Central memory CD4-positive, alpha-beta T cell (primary cell): Measurements from ENCODE around the gene NAT9.
A peak's percentile ranks its signal among the peaks of the same experiment; 100 is the strongest.

Experiments used
- DNase-seq: peaks from one replicate; pipeline ENCODE4 v3.0.0; 2022

The NAT9 gene

DNA sequence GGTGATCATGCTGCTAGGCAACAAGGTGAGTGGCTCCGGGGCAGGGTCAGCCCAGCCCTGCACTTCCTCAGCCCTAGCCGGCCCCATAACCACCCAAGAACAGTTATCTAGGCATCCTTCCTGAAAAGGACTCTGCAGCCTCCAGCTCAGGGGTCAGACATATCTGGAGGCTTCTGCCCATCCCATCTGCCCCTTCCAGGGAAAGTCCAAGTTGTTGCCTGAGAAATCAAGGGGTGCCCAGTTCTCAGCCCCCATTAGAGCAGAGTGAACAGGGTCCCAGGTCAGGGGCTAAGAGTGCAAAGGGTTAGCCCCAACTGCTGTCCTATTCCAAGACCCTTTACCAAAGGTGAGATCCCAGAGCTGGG, 31.8 kb downstream of the NAT9 start:
- DNase-seq = no peak

DNA sequence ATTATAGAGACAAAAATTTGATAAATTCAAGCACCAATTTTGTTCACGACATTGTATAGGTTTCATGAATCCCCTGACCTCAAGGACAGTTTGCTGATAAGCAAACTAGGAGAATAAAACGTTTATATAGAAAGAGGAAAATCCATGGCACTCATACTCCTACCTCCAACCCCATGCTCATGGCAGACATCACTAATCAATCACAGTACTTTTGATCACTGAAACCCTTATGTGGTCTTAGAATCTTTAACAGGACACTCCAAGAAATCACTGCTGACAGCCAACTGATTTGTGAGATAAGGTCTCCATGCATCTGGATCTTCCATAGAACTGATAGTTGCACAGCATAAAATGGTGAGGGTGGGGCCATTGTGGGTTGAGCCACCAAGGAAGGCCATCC, 32.4 kb downstream of the NAT9 start:
- no peak for DNase-seq

DNA sequence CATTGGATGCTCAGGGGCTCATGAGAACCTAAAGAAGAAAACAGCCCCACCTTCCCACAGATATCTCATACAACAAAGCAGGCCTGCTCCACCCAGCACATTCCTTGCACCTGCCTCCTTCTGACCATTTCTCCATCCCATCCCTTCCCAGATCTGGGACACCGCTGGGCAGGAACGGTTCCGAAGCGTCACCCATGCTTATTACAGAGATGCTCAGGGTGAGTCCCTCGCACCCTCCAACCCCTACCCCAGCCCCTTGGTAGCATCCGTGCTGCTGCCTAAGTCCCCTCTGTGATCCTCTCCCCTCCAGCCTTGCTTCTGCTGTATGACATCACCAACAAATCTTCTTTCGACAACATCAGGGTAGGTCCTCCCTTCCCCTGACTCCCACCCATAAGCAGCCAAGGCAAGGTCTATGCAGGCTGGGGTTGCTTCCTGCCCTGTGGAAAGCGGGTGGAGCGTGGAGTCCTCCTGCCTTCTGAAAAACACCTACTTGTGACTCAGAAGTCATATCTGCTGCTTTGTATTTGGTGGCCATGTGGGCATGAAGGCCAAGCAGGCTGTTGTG, 33.1 kb downstream of the NAT9 start:
- no peak for DNase-seq

DNA sequence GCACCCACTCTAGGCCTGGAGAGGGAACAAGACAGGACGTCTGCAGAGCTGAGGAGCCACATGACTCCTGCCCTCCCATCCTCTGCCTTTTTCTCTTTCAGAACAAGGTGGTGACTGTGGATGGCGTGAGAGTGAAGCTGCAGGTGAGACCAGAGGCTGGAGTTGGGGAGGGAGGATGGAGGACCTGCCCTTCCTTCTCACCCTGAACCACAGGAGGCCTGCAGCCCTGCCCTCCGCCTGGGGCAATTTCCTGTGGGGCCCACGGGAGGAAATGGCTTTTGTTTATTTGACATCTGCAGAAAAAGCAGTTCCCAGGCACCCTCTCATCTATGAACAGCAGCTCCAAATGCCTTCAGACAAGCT, 34.0 kb downstream of the NAT9 start:
- peak; percentile 49 for DNase-seq

DNA sequence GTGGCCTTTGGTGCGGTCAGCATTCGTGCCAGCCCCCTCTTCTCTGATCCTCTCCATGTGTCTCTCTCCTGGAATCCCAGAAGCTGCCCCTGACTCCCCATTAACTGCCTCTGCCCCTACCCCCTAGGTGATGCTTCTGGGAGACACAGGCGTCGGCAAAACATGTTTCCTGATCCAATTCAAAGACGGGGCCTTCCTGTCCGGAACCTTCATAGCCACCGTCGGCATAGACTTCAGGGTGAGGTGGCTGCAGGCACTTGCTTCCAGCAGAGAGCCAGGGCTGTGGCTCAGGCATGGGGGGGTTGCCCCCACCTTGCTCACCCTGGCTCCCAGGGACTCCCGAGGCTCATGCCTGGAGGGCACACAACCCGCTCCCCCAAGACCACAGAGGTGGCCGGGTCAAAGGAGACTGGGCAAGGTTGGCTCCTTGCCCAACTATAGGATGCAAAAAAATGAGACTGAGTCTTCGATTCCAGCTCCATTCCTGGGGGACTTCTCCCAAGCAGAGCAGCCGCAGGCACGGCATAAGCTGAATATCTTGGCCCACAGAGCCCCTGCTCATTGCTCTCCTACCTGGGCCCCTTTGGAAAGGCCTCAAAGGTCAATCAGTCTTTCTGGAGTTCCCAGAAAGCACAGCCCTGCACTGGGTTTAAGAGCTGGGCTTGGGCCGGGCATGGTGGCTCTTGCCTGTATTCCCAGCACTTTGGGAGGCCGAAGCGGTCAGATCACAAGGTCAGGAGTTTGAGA, 35.3 kb downstream of the NAT9 start:
- DNase-seq = no peak

DNA sequence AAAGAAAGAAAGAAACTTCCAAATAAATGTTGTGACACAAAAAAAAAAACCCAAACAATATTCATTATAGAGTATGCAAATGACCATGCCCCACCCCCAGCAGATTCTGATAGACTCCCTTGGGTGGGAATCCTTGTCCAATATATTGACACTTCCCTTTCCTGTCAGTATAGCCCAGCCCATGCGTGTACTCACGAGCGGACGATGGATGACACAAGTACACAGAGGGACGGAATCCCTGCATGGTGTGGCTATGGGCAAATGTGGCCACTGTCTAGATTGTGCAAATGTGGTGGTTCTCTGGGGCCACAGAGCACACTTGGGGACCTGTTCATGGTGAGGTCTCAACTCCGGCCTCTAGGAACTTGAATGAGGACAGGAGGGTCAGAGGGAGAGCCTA, 36.0 kb downstream of the NAT9 start:
- no peak for DNase-seq

DNA sequence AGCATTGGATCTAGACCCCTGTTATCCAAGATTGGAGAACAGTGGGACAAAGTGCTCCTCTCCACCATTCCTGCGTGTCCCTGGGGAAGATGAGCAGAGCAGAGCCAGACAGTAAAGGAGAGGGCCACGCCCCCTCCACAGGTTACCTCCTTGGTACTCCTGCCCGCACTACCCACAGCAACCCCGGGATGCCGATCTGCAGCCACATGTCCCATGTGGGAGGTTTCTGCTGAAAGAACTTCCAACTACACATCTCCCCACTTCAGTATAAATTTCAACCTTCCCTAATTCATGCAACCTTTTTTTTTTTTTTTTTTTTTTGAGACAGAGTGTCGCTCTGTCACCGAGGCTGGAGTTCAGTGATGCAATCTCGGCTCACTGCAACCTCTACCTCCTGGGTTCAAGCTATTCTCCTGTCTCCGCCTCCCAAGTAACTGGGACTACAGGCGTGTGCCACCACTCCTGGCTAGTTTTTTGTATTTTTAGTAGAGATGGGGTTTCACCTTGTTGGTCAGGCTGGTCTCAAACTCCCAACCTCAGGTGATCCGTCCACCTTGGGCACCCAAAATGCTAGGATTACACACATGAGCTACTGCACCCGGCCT, 36.8 kb downstream of the NAT9 start:
- no peak for DNase-seq

DNA sequence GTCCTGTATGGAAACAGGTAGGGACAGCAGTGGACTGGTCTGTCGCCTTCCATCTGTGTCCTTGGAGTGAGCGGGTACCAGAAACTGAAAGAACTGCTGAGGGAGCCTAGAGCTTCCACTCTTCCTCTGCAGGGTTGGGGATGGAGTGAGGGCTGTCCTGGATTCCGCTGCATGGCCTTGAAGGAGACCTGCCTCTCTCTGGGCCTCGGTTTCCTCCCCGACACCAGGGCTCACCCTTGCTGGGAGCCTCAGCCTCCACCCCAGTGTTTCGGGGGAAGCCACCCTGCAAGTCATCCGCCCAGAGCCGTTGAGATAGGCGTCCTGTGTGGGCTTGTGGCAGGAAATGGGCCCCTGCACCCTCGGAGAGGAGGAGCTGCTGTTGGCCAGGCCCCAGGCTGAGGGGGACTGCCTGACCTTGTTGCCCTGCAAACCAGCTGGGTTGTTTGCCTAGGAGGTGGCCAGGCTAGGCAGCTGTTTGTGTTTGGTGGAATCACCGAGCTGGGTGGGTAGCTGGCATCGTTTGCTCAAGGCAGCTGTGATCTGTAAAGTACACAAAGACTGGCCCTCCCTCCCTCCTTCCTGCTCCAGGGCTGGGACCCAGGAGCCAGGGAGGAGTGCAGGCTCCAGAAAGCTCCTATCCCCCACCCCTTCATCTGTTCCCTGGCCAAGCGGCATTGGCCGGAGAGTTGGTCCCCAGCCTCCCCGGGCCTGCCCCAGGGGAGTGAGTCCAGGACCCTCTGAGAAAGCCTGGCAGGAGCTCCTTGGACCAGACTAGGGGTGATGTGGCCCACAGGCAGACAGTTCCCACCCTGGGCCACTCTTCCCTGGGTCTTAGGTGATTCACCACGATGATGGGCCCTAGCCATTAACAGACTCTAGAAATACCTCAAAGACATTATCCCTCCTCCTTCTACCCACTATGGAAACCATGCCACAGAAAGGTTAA, 37.8 kb downstream of the NAT9 start:
- DNase-seq = peak; percentile 79

DNA sequence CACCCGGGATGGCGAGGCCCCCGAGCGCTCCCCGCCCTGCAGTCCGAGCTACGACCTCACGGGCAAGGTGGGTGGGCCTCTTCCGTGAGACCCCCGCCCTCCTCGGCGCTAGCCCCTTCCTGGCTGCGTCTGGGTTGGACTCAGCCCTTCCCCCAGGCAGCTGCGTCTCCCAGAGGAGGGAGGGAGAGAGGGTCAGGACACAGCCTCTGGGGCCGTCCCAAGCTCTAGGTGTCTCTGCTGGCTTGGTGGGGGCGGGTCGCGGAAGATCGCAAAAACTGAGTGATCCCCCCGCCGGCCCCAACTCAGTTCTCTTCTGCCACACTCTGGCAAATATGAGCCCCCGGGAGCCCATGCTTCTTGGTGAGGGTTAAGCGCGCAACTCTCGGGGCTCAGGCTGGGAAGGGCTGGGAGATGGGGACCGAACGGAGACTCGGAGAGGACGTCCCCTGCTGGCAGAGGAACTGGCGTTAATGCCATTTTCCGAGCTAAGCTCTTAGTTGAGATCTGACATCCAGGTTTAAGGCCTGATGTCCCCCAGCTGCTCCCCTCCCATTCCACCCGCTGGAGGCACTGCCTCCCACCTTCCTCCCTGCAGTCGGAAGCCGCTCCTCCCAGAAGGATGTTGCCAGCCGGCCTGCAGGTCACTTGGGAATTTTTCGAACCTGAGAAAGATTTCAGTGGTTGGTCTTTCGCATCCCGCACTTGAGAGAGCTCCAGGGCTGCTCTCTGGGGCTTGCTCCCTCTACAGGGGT, 38.7 kb downstream of the NAT9 start:
- peak; percentile 33 for DNase-seq

DNA sequence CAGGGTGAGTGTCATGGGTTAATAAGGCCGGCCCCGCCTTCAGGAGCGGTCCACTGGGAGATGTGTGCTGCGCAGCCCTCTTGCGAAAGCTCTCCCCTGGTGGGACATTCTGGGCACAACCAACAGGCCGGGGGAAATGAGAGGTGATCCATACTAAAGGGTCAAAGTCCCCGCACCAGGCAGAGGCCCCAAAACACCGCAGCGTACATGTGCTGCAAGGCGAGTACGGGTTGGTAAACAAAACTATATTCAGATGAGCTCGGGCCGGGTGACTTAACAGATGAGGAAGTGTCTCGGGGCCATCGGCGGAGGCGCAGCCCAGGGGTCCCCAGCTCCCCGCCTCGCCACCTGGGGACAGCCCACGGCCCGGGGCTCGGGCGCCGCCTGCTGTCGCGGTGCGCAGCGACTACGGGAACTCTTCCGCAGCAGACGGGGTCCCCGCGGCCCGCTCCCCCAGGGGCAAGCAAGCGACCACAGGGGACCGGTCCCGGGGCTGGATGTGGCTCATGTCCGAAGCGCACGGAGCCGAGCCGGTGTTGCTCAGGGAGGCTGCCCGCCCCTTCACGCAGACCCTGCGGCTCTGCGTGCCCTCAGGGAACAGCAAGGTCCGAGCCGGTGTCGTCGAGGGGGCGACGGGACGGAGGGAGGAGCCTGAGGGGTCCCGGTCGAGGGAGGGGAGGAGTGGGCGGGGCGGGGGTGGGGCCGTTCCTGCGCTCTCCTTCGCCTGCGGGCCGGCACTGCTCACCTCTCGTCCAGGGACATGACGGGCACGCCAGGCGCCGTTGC, 39.4 kb downstream of the NAT9 start, which contains the start of gene RAB37:
RAB37 (plus strand) TSS at position 744 of the 786 bp plus-strand sequence; CDS start at position 761, 17 bp downstream.
- DNase-seq = peak; percentile 32

DNA sequence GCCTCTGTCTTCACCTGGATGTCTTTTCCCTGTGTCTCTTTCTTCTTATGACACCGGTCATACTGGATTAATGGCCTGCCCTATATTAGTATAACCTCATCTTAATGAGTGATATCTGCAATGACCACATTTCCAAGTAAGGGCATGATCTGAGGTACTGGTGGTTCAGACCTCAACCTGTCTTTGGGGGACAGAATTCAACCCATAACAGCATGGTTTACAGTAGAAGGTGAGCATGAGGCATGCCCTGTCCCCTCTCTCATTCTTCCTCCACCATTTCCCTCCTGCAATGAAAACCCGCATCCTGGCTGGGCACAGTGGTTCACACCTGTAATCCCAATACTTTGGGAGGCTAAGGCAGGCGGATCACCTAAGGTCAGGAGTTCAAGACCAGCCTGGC, 41.9 kb downstream of the NAT9 start:
- DNase-seq = no peak

DNA sequence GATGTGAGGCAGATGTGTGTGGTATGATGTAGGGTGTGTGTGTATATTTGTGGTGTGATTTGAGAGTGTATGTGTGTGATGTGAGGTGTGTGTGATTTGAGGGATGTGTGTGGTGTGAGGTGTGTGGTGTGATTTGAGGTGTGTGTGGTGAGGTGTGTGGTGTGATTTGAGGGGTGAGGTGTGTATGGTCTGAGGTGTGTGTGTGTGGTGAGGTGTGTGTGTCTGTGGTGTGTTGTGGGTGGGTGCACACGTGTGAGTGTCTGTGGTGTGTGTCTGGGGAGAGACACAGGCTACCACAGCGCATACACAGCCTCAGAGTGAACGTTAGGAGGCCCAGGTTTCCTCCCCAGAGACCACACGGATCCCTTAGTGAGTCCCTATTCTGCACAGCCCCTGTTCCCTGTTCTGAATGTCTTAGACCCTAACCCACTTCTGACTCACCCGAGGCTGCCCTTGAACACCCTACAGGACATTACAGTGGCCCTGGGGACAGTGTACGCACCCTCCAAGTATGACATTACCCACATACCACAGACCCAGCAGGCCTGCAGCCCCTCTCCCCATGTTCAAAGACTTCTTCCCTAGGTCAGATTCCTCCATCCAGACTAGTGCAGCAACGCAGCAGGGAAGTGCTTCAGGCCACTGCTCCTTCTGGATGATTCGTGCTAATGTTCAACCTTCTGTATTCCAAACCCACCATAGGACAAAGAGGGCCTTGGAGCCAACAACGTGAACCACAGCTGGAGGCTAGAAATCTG, 42.6 kb downstream of the NAT9 start:
- no peak for DNase-seq

DNA sequence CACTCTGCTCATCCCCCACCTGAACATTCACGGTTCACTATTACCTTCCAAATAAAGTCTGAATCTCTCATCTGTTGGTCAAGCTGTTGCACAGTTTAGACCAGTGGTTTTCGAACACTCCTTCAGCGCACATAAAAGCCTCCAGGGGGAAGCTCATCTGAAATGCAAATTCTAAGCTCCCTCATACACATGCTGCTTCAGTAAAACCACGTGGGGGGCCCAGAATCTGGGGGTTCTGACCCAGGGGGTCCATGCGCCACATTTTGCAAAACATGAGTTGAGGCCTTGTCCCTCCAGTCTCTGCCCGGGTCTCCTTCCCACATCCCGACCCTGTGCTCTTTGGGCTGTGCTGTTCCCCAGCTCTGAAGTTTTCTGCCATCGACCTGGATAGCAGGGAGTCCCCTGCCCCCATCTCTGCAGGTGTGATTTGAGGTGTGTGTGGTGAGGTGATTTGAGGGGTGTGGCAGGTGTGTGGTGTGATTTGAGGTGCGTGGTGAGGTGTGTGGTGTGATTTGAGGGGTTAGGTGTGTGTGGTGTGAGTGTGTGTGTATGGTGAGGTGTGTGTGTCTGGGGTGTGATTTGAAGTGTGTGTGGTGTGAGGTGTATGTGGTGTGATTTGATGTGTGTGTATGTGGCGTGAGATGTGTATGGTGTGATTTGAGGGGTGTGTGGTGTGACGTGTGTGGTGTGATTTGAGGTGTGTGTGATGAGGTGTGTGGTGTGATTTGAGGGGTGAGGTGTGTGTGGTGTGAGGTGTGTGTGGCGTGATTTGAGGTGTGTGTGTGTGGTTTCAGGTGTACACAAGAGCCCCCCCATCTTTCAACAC, 43.9 kb downstream of the NAT9 start:
- no peak for DNase-seq

DNA sequence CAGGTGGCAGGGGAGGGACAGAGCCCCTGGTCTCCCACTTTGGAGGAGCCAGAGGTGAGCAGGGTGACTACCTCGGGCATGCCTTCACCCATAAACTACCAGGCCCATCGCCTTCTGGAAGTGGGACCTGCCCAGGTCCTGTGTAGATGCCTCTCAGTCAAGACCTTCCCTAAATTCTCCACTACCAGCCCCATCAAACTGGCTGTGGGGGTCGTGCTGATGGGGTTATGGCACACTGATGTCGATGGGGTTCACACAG, 44.9 kb downstream of the NAT9 start:
- DNase-seq = no peak

DNA sequence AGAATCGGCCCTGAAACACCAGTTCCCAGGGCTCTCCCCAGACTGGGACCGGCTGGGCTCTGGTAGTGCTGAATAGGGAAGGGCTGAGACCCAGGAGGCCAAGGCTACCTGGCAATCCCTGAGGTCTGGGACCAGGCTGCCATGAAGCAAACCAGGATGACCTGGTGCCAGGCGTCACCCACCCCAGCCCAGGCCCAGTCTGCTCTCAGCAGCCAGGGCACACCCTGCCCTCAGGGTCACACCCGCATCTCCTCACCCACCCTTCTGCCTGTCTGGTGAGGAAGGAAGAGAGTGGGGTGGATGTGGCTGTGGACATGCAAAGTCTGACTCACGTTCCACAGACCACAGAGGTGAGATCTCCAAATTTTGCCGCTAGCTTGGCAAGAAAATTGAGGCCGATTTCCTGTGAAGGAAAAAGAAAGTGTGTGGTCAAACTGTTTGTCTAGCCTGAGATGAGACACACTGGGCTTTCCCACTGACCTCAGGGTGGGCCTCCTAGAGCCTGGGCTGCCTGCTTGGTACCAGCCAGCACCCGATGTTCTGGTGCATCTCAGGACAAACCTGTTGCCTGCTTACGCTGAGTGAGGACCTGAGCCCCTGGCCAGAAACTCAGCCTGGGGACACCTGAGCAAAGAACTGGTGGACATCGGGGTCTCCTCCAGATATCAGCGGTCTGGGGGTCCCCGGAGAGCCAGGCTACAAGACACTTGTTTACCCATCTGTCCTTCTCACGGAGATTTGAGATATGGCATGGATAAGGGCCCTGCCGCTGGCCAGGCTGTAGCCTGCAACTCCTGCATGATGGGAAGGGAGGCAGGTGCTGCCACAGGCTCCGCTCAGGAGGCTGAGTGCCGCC, 45.4 kb downstream of the NAT9 start:
- DNase-seq = peak; percentile 66

DNA sequence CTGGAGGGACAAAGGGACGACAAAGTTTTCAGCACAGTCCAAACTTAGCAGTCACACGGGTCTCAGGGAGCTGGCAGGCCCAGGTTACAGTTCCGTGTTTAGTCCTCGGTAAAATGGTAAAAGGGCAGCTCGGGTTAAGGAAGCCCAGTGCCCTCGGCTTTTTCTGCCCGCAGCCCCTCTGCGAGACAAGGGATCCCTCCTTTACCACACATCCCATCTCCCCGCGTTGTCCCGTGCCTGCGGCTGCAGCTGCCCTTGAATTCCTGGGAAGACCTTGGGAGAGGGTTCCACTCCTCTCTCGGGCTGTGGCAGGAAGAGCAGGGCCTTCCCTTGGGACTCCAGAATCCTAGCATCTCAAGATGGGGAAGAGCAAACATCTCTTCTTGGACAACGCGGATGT, 46.3 kb downstream of the NAT9 start:
- DNase-seq = no peak

DNA sequence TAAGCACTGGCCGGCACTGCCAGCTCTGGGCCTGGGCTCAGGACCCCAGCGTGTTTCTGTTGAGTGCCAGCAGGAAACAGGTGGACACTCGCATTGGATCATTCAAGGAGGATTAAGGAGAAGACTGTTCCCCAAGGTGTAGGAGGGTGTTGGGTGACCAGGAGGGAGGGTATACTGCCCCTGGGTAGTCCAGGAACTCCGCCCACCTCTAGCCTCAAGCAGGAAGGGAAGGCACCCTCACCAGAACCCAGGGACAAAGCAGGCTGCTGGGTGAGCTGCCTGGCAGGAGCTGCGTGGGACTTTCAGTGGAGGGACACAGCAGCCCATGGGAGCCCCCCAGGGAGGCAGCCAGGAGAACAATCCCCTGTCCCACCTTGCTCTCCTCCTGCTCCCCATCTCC, 46.8 kb downstream of the NAT9 start:
- DNase-seq = no peak

DNA sequence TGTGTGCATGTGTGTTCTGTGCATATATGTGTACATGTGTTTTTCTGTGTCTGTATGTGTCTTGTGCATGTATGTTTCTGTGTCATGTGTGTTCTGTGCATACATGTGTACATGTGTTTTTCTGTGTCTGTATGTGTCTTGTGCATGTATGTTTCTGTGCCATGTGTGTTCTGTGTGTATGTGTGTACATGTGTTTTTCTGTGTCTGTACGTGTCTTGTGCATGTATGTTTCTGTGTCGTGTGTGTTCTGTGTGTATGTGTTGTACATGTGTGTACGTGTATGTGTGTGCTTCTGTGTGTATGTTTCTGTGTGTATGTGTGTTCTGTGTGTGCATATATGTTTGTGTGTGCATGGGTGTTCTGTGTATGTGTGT, 47.5 kb downstream of the NAT9 start:
- DNase-seq = no peak

DNA sequence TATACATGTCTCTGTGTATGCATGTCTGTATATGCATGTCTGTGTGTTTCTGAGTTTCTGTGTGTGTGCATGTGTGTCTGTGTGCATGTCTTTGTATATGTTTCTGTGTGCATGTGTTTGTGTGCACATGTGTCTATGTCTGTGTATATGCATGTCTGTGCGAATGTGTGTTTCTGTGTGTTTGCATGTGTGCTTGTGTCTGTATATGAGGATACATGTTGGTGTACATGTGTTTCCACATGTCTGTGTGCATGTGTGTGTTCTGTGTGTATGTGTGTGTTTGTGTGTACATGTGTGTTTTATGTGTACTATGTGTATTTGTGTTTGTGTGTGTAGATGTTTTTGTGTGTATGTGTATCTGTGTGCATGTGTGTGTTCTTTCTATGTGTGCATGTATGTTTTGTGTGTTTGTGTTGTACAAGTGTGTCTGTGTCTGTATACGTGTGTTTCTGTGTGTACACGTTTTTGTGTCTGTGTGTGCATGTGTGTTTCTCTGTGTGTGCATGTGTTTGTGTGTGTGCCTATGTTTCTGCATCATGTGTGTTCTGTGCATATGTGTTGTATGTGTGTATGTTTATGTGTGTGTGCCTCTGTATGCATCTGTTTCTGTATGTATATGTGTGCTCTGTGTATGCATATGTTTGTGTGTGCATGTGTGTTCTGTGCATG, 48.0 kb downstream of the NAT9 start:
- no peak for DNase-seq
